ENCODE results near the gene CPA4. TPM values are rescaled to one million over a fixed set of nuclear protein-coding genes. Genes with fewer than 3 reads are reported as not detected.
"Not testable (repeated sequence)": the region's sequence is repeated elsewhere in the genome, so short reads cannot be mapped to it uniquely, and the experiment has no call there.

CPA4 gene, protein sequence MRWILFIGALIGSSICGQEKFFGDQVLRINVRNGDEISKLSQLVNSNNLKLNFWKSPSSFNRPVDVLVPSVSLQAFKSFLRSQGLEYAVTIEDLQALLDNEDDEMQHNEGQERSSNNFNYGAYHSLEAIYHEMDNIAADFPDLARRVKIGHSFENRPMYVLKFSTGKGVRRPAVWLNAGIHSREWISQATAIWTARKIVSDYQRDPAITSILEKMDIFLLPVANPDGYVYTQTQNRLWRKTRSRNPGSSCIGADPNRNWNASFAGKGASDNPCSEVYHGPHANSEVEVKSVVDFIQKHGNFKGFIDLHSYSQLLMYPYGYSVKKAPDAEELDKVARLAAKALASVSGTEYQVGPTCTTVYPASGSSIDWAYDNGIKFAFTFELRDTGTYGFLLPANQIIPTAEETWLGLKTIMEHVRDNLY
- total RNA-seq (2014; rRNA removed; shearing (Covaris generic)) (not detected in 2 replicates), total RNA-seq (2022) (not detected in 2 replicates), Bru-seq, nascent RNA (percentile 5 among the genes with signal in this experiment), BruChase-seq, experiment 1, labeled RNA remaining after a 6-hour chase (not detected), BruChase-seq, experiment 2, labeled RNA remaining after a 2-hour chase (percentile 4 among the genes with signal in this experiment)
- long read RNA-seq: 0 reads

- H3K4me3 ChIP-seq (ENCODE audit: low read depth, low read length, poor library complexity, severe bottlenecking): no peak within 1 kb of the TSS
- no peak within 1 kb of the TSS for H2AFZ ChIP-seq (ENCODE audit: low read length)
- ChIA-PET POLR2A (interaction anchor here (0.6 to 1.1 kb wide), 3 partner anchors 16 to 475 kb away, joined by 3 to 4 read pairs (median 3); no protein-coding TSS in a partner anchor), CTCF (ENCODE audit: unreplicated experiment) (no interaction called here)
- no peaks in the 10 kb centered on the region for H3K9me3 ChIP-seq (ENCODE audit: low read length)
- H3K27ac ChIP-seq (ENCODE audit: low read depth, low read length, poor library complexity, severe bottlenecking): no peak within 1 kb of the TSS
- BruUV-seq (replicated peaks): no TSS peak
- DNase-seq (ENCODE audit: low spot score): no peak
- no peak within 1 kb of the TSS for H3K4me2 ChIP-seq (ENCODE audit: low read length)
- intact Hi-C loops (cut with micrococcal nuclease; ENCODE audit: unreplicated experiment): no loop called here
- no peaks in the 10 kb centered on the region for H3K4me1 ChIP-seq (ENCODE audit: insufficient read depth, low read length, poor library complexity, severe bottlenecking)
- H4K20me1 ChIP-seq (ENCODE audit: insufficient read depth, low read length): no peaks in the 10 kb centered on the region
- TF ChIP-seq EZH2phosphoT487 (IDR thresholded peaks at IDR 0.05; ENCODE audit: borderline replicate concordance, low read depth, low read length) (no peak), CTCF (conservative IDR thresholded peaks at IDR 0.05; ENCODE audit: low read length) (no peak)
- H3K36me3 ChIP-seq (ENCODE audit: insufficient read depth, low read length): no peaks in the 10 kb centered on the region
- no peaks in the 10 kb centered on the region for H3K79me2 ChIP-seq (ENCODE audit: insufficient read depth, low read depth, low read length)
- H3K9me2 ChIP-seq (ENCODE audit: insufficient read depth, low read length): no peaks in the 10 kb centered on the region
Measured at GRCh38 chr7:130292682-130293257, at the start of gene CPA4. Gene CPA4, plus strand, starts transcription at chr7:130293161. Its CDS starts 20 bp downstream, at chr7:130293181.

DNA sequence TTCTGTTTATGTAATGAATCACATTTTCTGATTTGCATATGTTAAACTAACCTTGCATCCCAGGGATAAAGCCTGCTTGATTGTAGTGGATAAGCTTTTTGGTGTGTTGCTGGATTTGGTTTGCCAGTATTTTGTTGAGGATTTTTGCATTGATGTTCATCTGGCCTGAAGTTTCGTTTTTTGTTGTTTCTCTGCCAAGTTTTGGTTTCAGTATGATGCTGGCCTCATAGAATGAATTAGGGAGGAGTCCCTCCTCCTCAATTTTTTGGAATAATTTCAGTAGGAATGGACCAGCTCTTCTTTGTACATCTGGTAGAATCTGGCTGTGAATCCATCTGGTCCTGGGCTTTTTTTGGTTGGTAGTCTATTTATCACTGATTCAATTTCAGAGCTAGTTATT lies 49.5 kb upstream of the CPA4 start:
- H3K36me3 ChIP-seq (ENCODE audit: insufficient read depth, low read length); H2AFZ ChIP-seq (ENCODE audit: low read length); DNase-seq (ENCODE audit: low spot score); H3K27ac ChIP-seq (ENCODE audit: low read depth, low read length, poor library complexity, severe bottlenecking); H3K9me2 ChIP-seq (ENCODE audit: insufficient read depth, low read length); BruUV-seq (replicated peaks); H4K20me1 ChIP-seq (ENCODE audit: insufficient read depth, low read length); H3K79me2 ChIP-seq (ENCODE audit: insufficient read depth, low read depth, low read length); H3K4me1 ChIP-seq (ENCODE audit: insufficient read depth, low read length, poor library complexity, severe bottlenecking); H3K9me3 ChIP-seq (ENCODE audit: low read length); H3K4me3 ChIP-seq (ENCODE audit: low read depth, low read length, poor library complexity, severe bottlenecking); CTCF ChIA-PET (ENCODE audit: unreplicated experiment): not testable (repeated sequence)
- POLR2A ChIA-PET: interaction anchor here (0.7 to 1.5 kb wide), 3 partner anchors 13 to 395 kb away, joined by 3 to 4 read pairs (median 3); no protein-coding TSS in a partner anchor
- intact Hi-C loops (cut with micrococcal nuclease; ENCODE audit: unreplicated experiment): loop anchor here (2.0 kb wide), 1 partner anchor 515 kb away; no protein-coding TSS in a partner anchor
- peak overlapping the region; percentile 4; the same call in 1 of the 2 replicates for H3K4me2 ChIP-seq (ENCODE audit: low read length)

GRCh38 chr7:130246491-130246890 lies 46.5 kb upstream of the CPA4 start:
- H3K79me2 ChIP-seq (ENCODE audit: insufficient read depth, low read depth, low read length); H3K4me3 ChIP-seq (ENCODE audit: low read depth, low read length, poor library complexity, severe bottlenecking); CTCF ChIA-PET (ENCODE audit: unreplicated experiment): not testable (repeated sequence)

DNA sequence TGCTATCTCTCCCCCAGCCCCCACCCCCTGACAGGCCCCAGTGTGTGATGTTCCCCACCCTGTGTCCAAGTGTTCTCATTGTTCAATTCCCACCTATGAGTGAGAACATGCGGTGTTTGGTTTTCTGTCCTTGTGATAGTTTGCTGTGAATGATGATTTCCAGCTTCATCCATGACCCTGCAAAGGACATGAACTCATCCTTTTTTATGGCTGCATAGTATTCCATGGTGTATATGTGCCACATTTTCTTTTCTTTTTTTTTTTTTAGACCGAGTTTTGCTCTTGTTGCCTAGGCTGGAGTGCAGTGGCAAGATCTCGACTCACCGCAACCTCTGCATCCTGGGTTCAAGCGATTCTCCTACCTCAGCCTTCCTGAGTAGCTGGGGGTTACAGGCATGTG lies 44.1 kb upstream of the CPA4 start:
- CTCF ChIA-PET (ENCODE audit: unreplicated experiment); H2AFZ ChIP-seq (ENCODE audit: low read length); H3K36me3 ChIP-seq (ENCODE audit: insufficient read depth, low read length); intact Hi-C loops (cut with micrococcal nuclease; ENCODE audit: unreplicated experiment); BruUV-seq (replicated peaks); H4K20me1 ChIP-seq (ENCODE audit: insufficient read depth, low read length); H3K9me3 ChIP-seq (ENCODE audit: low read length); H3K4me2 ChIP-seq (ENCODE audit: low read length); H3K4me3 ChIP-seq (ENCODE audit: low read depth, low read length, poor library complexity, severe bottlenecking); H3K4me1 ChIP-seq (ENCODE audit: insufficient read depth, low read length, poor library complexity, severe bottlenecking); H3K9me2 ChIP-seq (ENCODE audit: insufficient read depth, low read length); H3K79me2 ChIP-seq (ENCODE audit: insufficient read depth, low read depth, low read length); H3K27ac ChIP-seq (ENCODE audit: low read depth, low read length, poor library complexity, severe bottlenecking); POLR2A ChIA-PET; DNase-seq (ENCODE audit: low spot score): not testable (repeated sequence)

More at GRCh38 chr7:130246491-130246890, 46.5 kb upstream of the CPA4 start:
- POLR2A ChIA-PET: interaction anchor here (0.6 to 0.7 kb wide), 2 partner anchors 19 to 113 kb away, joined by 3 to 4 read pairs; no protein-coding TSS in a partner anchor
- H3K27ac ChIP-seq (ENCODE audit: low read depth, low read length, poor library complexity, severe bottlenecking); intact Hi-C loops (cut with micrococcal nuclease; ENCODE audit: unreplicated experiment); H4K20me1 ChIP-seq (ENCODE audit: insufficient read depth, low read length); BruUV-seq (replicated peaks); DNase-seq (ENCODE audit: low spot score); H3K9me2 ChIP-seq (ENCODE audit: insufficient read depth, low read length); H3K36me3 ChIP-seq (ENCODE audit: insufficient read depth, low read length); H2AFZ ChIP-seq (ENCODE audit: low read length); H3K4me2 ChIP-seq (ENCODE audit: low read length); H3K4me1 ChIP-seq (ENCODE audit: insufficient read depth, low read length, poor library complexity, severe bottlenecking); H3K9me3 ChIP-seq (ENCODE audit: low read length): not testable (repeated sequence)

GRCh38 chr7:130249626-130250025 lies 43.3 kb upstream of the CPA4 start:
- DNase-seq (ENCODE audit: low spot score); CTCF ChIA-PET (ENCODE audit: unreplicated experiment); POLR2A ChIA-PET; H3K4me2 ChIP-seq (ENCODE audit: low read length); intact Hi-C loops (cut with micrococcal nuclease; ENCODE audit: unreplicated experiment); H3K9me3 ChIP-seq (ENCODE audit: low read length); H3K79me2 ChIP-seq (ENCODE audit: insufficient read depth, low read depth, low read length); H3K9me2 ChIP-seq (ENCODE audit: insufficient read depth, low read length); H4K20me1 ChIP-seq (ENCODE audit: insufficient read depth, low read length); H2AFZ ChIP-seq (ENCODE audit: low read length); H3K27ac ChIP-seq (ENCODE audit: low read depth, low read length, poor library complexity, severe bottlenecking); H3K36me3 ChIP-seq (ENCODE audit: insufficient read depth, low read length); H3K4me1 ChIP-seq (ENCODE audit: insufficient read depth, low read length, poor library complexity, severe bottlenecking); BruUV-seq (replicated peaks); H3K4me3 ChIP-seq (ENCODE audit: low read depth, low read length, poor library complexity, severe bottlenecking): not testable (repeated sequence)
